Measurements from ENCODE around the gene MACIR.

The MACIR gene

DNA sequence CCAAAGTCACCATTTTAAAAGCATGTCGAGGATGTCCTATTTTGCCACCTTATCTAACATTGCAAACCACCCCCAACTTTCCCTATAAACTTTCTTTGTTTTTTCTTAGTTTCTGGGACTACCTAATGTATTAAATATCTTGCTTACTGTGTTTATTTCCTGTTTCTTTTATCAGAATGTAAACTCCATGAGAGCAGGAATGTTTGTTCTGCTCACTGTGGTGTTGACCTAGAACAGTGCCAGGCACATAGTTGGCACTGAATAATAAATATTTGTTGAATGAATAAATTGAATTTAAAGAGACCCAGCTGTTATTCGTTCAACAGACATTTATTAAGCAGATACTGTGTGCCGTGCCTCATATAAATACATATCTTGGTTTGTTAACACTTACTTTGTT, 35.2 kb downstream of the MACIR start:
- no peak for DNase-seq

GRCh38 chr5:103294906-103295305, 36.3 kb downstream of the MACIR start:
- no peak for DNase-seq

GRCh38 chr5:103295424-103295823, 36.9 kb downstream of the MACIR start:
- no peak for DNase-seq

GRCh38 chr5:103295871-103296270, 37.3 kb downstream of the MACIR start:
- no peak for DNase-seq

- DNase-seq = no peak
These were observed 39.6 kb downstream of the MACIR start for GRCh38 chr5:103298117-103298516.

DNA sequence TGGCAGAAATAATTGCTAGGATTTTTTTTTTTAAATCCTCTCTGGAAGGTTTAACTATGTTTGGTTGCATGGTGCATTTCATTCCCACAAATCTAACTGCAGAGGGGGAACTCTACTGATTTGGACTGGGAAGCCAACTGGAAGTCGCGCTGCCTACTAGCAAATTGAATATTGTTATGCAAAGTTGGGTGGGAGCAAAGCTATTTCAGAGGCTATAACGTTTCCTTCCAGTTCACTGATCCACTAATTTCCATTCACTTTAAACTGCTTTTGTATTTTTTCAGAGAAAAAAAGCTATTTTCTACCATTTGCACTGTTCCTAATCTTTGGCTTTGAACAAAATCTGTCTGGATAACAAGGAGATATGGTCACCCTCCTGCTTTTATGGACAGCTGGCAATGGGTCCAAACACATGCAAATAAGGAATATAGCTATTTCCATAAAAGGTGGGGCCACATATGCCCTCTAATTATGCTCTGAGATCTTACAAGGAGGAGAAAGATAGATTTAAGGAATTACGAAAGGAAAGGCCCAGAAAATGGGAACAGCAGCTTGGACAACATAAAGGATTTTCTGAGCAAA, 40.1 kb downstream of the MACIR start:
- DNase-seq = no peak

DNA sequence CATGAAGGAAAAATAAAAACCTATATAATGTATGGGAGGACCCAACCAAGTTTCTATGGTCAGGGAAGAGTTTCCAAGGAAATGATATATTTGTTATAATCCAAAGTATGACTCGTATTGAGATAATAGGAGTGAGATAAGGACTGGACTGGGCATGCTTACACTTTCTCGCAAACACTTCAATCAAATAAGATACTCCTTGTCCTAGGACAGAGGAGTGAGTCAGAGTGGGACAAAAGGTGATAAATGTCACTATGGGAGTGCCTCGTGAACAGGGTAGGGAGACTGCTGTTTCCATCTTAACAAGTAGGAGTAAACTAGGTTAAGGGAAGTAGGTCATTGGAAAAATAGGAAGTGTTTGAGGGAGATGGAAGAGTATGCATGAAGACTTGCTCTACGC, 47.2 kb downstream of the MACIR start:
- no peak for DNase-seq

DNA sequence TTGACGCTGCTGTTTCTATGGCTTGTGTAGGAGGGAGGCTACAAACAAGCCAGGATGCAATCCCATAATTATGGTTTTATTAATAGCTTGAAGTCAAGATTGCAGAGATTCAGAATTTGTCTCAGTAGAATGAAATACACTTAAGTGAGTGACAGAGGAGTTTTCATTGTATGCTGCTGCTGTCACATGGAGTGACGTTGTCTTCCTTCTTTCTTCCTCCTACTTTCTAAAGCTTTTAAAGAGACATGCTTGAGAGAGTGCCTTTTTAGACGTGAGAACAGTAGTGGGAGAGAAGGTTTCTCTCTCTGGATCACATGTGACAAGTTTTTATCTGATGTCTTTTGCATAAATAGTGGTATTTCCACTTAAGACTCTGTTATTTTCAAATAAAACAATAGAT, 48.9 kb downstream of the MACIR start:
- DNase-seq = no peak

GRCh38 chr5:103308774-103309173, 50.2 kb downstream of the MACIR start:
- no peak for DNase-seq

- DNase-seq = no peak
These were observed 54.5 kb downstream of the MACIR start for GRCh38 chr5:103313056-103313455.

DNA sequence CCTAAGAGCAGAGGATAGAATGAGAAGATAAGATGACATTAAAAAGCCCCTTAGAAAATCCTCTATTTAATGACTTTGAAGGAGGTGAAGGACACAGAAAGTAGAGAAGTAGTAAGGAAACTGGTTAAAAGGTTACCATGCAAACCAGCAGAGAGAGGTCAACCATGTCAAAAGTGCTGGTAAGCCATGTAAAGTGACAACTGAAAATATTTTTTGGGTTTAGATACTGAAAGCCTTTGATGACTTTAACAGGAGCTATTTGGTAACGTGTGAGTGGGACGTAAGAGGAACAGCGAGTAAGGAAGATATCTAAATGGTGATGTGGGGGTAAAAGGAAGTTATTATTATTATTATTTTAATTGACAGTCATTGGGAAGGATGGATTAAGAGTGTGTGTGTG, 56.9 kb downstream of the MACIR start:
- no peak for DNase-seq

GRCh38 chr5:103327451-103327850, 68.9 kb downstream of the MACIR start:
- no peak for DNase-seq

DNA sequence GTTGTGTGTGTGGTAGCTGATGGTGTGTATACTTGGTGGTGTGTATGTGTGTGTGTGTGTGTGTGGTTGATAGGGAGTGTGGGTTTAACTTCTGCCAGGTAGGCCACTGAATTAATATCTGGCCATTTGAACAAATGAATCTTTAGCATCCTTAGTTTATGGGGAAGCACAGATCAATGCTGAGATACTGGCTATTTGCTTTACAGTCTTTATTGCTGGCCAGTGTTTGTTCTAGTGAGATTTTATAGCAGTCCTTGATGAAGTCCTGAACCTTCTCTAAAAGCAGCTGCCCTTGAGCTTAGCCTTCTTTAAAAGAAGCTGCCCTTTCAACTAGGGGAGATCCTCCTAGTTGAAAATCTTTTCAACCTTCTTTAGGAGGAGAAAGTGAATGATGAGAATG, 69.3 kb downstream of the MACIR start:
- DNase-seq = no peak

Measured in NCI-H1105 treated with DMSO at 0.1 percent for 48 hours (cell line).